Right ventricle myocardium superior (tissue), 1 donor: Measurements from ENCODE around the gene RHBDF1. TPM values are rescaled to one million over a fixed set of nuclear protein-coding genes. Genes with fewer than 3 reads are reported as not detected.
A peak's percentile ranks its signal among the peaks of the same experiment; 100 is the strongest.

Experiments used
- ATAC-seq: fragments of 200-7000 bp; cut with Tn5 transposase; one replicate; pipeline ENCODE4 v1.9.1; 2020; ENCODE audit warnings: mild to moderate bottlenecking; ENCODE audit not compliant: poor library complexity
- DNase-seq: peaks from one replicate; pipeline ENCODE4 v3.0.0-alpha.2; 2020
- intact Hi-C: fragments of 100-400 bp; cut with DNase I; formaldehyde crosslinking; loops from one replicate; pipeline ENCODE4 v1.11.2; 2022
- total RNA-seq: library from RNA; stranded (reverse); fragmentation: NEBNext Ultra II Directional; extraction: Animal tissue kit (Norgen Biotek cat#: 25700); gene quantifications from one replicate; pipeline ENCODE4 v1.2.1, GENCODE V29; 2021
- donor health status: DM: no; HTN: yes; CAD: no; lungs with severe emphysema.

Gene RHBDF1
- total RNA-seq, 1 donor from 2014 or later: 16.6 TPM

GRCh38 chr16:77807-78443 is 5.5 kb upstream of the RHBDF1 start, which contains the start of gene MPG:
TSS of gene MPG (plus strand) at chr16:78225. CDS start at chr16:78310, 85 bp downstream.
- peak; percentile 77 for ATAC-seq
- DNase-seq: peak; percentile 94
- intact Hi-C loops: no loop called here

- intact Hi-C loops: no loop called here
- DNase-seq (peak; percentile 74), ATAC-seq (peak; percentile 26)
These were observed 4.9 kb upstream of the RHBDF1 start for GRCh38 chr16:77273-77806.

DNA sequence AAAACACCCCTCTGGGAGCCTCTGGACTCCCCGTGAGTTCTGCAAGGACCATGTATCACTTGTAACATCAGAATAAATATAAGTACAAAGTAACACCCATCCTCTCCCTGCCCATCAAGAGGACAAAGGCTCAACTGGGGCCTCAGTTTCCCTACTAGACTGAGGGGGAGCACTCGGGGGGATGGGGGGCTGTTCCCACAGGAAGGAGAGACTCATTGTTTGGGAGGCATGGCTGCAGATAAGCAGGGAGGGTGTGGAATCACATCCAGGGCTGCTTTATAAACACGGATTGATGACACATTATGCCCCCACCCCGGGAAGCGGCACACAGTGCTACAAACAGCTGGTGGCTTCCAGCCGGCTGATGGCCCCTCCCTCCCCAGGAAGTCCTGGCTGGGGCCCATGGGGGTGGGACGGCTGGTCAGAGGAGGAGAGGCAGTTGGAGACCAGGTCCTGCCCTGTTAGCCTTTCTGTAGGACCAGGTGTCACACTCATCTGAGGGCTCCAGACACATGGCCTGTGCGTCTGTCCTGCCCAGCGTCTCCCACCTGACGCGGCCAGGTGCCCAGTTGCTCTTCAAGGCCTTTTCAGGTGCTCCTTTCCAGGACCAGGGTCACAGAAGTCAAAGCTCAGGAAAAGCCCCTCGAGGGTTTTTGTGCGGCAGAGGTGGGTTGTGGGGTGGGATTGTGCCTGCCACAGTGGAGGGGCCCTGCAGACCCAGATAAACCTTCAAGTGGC is 4.3 kb upstream of the RHBDF1 start:
- peak; percentile 42 for ATAC-seq
- DNase-seq: peak; percentile 90
- intact Hi-C loops: no loop called here

DNA sequence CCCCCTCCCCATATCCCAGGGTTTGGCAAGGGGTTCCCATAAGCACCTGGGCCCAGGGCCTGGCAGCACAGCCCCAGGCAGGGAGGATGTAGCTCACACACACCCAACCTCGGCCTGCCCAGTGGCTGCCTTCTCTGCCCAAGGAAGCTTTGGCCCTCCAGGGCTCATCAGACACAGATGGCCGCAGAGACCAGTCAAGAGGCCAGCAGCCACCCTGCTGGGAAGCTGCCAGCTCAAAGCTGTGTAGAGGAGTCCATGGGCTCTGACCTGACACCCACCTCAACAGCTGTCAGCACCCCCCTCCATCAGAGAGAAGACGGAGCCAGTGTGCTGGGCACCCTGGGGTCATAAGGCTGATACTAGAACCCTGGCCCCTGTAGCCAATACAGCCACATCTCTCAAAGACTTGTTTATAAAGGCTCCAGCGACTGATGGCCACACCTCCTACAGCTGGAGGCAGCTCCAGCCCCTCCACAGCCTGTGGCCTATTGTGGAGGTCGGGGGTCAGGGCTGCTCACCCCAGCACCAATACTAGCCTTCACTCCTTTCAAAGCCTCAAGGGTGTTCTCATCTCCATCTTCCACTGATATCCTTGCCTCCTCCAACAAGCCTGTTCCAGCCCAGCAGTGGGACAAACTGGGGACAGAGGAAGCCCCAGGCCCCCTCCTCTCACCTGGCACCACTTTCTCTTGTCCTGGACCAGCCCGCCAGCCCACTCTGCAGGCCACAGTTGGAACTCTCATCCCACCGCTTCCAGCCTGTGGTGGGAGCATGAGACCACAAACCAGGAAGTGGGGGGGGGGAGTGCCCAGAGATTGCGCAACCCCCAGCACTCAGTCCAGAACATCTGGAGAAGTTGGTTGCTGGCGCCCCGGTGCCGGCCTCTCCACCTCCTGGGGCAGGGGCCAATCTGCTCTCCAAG is 3.4 kb upstream of the RHBDF1 start:
- intact Hi-C loops: no loop called here
- DNase-seq (peak; percentile 89), ATAC-seq (peak; percentile 38)

DNA sequence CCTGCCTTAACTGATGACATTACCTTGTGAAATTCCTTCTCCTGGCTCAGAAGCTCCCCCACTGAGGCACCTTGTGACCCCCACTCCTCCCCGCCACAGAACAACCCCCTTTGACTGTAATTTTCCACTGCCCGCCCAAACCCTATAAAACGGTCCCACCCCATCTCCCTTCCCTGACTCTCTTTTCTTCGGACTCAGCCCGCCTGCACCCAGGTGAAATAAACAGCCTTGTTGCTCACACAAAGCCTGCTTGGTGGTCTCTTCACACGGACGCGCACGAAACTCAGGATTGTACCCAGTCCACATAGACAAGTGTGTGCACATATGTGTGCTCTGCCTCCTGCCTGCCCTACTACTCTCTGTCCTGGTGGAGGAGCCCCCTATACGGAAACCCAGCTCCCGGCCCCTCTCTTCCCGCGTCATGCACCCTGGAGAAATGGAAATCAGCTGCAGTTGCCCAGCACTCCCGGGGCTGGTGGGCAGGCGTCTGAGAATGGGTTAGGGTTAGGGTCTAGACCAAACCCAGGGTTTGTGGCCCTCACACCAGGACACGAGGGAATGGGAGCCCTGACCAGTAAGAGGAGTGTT is 2.4 kb upstream of the RHBDF1 start:
- DNase-seq: no peak
- intact Hi-C loops: no loop called here
- ATAC-seq: no peak

- DNase-seq: peak; percentile 86
- intact Hi-C loops: no loop called here
- ATAC-seq: peak; percentile 46
These were observed 1.8 kb upstream of the RHBDF1 start for GRCh38 chr16:74051-74746.

DNA sequence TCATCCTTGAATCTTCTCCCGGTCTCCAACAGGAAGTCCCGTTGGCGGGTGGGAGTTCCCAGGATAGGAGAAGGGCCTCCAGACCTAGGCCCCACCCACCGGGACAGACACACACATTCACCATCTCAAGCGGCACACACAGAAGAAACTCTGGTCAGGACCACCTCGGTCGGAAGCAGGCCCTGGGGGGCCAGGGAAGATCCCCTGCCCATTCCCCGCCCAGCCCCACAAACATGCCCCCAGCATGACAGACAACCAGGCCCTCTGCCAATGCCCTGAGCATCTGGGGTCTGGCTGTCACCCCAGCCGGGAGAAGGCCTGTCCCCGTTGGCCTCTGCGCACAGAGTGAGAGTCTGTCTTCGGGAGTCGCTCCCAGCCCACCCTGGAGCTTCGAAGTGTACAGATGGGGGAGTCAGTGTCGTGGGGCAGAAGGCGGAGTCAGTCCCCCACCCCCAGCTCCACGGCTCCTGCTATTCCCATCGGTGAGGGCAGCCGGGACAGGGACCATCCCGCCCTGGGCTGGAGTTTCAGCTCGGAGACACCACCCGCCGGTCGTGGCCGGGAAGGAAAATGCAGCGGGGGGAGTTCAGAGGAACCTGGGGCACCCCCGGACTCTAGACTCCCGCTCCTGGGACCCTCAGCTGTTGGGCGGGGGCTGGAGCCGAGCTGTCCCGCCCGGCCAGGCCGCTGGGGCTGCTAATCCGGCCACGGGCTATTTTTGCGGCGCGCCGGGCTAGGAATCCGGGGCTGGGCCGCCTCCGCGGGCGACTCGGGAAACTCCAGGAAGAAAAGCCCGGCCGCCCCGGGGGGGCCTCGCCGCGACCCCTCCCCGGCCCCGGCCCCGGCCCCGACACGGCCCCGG is 660 bp downstream of the RHBDF1 start:
- peak; percentile 8 for ATAC-seq
- peak; percentile 80 for DNase-seq
- intact Hi-C loops: no loop called here

GRCh38 chr16:71210-71539 is 1.3 kb downstream of the RHBDF1 start:
- ATAC-seq: no peak
- intact Hi-C loops: no loop called here
- DNase-seq: no peak

DNA sequence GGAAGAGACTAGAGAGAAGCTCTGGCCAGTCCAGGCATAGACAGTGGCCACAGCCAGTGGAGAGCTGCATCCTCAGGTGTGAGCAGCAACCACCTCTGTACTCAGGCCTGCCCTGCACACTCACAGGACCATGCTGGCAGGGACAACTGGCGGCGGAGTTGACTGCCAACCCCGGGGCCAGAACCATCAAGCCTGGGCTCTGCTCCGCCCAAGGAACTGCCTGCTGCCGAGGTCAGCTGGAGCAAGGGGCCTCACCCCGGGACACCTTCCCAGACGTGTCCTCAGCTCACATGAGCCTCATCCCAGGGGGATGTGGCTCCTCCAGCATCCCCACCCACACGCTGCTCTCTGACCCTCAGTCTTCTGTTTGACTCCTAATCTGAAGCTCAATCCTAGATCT is 3.2 kb downstream of the RHBDF1 start:
- no peak for DNase-seq
- intact Hi-C loops: no loop called here
- no peak for ATAC-seq

DNA sequence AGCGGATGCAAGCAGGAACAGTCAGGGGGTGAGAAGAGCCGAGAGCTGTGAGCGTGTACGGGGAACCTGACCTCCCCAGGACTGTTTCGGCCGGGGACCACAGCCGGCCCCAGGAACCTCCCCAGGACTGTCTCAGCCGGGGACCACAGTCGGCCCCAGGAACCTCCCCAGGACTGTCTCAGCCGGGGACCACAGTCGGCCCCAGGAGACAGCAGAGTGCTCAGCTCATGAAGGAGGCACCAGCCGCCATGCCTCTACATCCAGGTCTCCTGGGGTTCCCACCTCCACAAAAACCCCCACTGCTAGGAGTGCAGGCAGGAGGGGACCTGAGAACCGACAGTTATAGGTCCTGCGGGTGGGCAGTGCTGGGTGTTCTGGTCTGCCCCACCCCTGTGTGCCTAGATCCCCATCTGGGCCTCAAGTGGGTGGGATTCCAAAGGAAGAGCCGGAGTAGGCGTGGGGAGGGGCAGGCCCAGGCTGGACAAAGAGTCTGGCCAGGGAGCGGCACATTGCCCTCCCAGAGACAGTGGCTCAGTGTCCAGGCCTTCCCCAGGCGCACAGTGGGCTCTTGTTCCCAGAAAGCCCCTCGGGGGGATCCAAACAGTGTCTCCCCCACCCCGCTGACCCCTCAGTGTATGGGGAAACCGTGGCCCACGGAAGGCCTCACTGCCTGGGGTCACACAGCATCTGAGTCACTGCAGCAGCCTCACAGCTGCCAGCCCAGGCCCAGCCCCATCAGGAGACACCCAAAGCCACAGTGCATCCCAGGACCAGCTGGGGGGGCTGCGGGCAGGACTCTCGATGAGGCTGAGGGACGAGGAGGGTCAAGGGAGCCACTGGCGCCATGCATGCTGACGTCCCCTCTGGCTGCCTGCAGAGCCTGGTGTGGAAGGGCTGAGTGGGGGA is 4.3 kb downstream of the RHBDF1 start:
- intact Hi-C loops: no loop called here
- ATAC-seq (no peak), DNase-seq (peak; percentile 68)

GRCh38 chr16:67183-67791 is 5.1 kb downstream of the RHBDF1 start:
- ATAC-seq: no peak
- intact Hi-C loops: no loop called here
- DNase-seq: no peak

DNA sequence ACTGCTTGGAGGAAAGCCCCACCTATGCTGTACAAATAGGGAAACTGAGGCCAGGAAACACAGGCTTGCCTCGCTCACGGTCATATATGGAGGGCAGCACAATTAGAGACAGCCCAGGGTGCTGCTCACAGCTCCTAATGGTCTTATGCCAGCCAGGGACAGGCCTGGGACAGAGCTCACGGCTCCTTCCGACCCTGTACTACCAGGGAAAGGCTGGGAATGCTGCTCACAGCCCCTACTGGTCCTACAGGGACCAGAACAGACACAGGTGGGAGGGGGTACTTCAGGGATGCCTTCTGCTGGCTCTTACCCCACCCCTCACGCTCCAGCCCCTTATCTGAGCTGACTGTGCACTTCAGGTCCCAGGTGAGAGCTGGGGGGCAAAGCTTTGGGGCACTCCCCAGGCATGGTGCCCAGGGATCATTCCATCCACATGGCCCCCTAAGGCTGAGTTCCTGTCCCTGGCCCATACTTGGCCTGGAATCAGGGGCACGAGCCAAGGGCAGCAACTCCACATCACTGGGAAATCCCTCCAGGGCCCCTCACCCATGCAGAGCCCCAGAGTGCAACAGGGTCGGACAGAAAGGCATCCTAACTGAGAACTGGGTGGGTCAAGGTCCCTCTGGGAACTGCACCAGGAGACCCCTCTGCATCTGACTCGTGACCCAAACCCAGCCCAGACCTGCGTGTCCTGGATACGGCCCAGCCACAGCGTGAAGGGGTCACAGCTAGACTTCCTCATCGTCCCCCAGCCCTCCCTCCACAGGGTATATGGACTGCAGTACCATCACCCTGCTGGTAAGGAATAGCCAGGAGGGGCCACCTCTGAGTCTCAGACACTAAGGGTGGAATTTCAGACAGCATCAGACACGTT is 5.9 kb downstream of the RHBDF1 start:
- DNase-seq (no peak), ATAC-seq (no peak)
- intact Hi-C loops: loop anchor here (1.0 kb wide), 1 partner anchor 30 kb away; no protein-coding TSS in a partner anchor

DNA sequence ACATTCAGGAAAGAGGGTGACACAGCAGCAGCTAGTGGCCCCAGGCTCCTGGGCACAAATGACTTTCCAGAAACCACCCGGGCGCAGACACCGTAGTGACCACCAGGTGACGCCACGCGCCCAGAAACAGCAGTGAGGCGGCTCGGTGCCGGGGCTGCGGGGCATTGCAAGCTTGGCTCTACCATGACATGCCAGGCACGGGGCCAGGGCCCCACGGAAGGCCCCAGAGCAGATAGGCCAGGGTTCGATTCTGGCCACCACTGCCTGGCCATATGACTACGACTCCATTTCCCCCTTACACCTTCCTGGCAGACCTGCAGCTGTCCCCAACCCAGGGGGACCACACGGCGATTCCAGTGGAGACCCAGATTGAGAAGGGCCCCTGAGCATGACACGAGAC is 6.7 kb downstream of the RHBDF1 start:
- ATAC-seq (peak; percentile 78), DNase-seq (peak; percentile 93)
- intact Hi-C loops: loop anchor here (1.0 kb wide), 1 partner anchor 31 kb away; no protein-coding TSS in a partner anchor

DNA sequence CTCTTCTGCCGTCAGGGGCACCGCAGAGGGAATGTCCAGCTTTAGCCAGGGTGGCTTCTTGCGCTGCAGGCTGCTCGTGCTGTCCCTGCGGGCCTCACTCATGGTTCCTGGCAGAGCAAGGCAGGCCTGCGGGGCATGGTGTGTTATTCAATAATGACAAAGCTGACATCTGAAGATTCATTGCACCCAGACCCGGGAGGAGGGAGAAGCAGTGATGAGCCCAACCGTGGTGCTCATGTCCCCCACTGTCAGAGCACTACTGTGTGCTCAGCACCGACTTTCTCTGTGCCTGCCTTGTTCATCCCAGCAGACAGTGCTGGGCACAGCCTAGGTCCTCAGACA is 7.5 kb downstream of the RHBDF1 start:
- ATAC-seq (no peak), DNase-seq (no peak)
- intact Hi-C loops: no loop called here
